H1 (cell line): ENCODE results near the gene ATP11C. TPM values are rescaled to one million over a fixed set of nuclear protein-coding genes. Genes with fewer than 3 reads are reported as not detected.

Experiments used
- BACH1 ChIP-seq: IDR thresholded peaks from 2 replicates; pipeline ENCODE4 v1.6.1; 2012; ENCODE audit warnings: low read length, improper control_type of control experiment
- CREB1 ChIP-seq: IDR thresholded peaks from 2 replicates; pipeline ENCODE4 v1.6.1; 2012; ENCODE audit warnings: inconsistent platforms
- EP300 ChIP-seq, 2 experiments: IDR thresholded peaks; 1 replicate in 1 of 2; 2 replicates in 1 of 2; pipeline ENCODE4 v1.6.1; 2011 to 2012; ENCODE audit warnings: low read depth in 2 of 2, low read length in 2 of 2, mild to moderate bottlenecking in 2 of 2, borderline replicate concordance in 1 of 2, inconsistent platforms in 1 of 2, moderate library complexity in 1 of 2
- GTF2F1 ChIP-seq: IDR thresholded peaks from 2 replicates; pipeline ENCODE4 v1.6.1; 2012; ENCODE audit warnings: low read depth, low read length, improper control_type of control experiment, borderline replicate concordance
- HDAC2 ChIP-seq, 2 experiments: fragments of 300-600 bp in 1 of 2; sonication (generic) in 1 of 2; IDR thresholded peaks; 2 replicates each; pipeline ENCODE4 v1.6.1; 2011 to 2012; ENCODE audit warnings: low read depth in 2 of 2, low read length in 2 of 2, mild to moderate bottlenecking in 2 of 2, moderate library complexity in 2 of 2, borderline replicate concordance in 1 of 2, inconsistent platforms in 1 of 2
- MAX ChIP-seq: IDR thresholded peaks from 2 replicates; pipeline ENCODE4 v1.6.1; 2012; ENCODE audit warnings: inconsistent platforms
- POLR2AphosphoS5 ChIP-seq: IDR thresholded peaks from 2 replicates; pipeline ENCODE4 v1.6.1; 2011; ENCODE audit warnings: low read depth, low read length
- RNF2 ChIP-seq: fragments of 200-900, 300-1000 bp; sonication (generic); IDR thresholded peaks from 2 replicates; pipeline ENCODE4 v1.7.1; 2016; ENCODE audit warnings: borderline replicate concordance, low read depth, mild to moderate bottlenecking, antibody characterized with exemption, low read length; ENCODE audit not compliant: poor library complexity, severe bottlenecking; ENCODE audit errors: missing control alignments
- SRF ChIP-seq: IDR thresholded peaks from 2 replicates; pipeline ENCODE4 v1.6.1; 2011; ENCODE audit warnings: mild to moderate bottlenecking, low read depth, low read length, moderate library complexity
- TAF1 ChIP-seq: IDR thresholded peaks from 2 replicates; pipeline ENCODE4 v1.6.1; 2011; ENCODE audit warnings: mild to moderate bottlenecking, low read depth, low read length
- TAF7 ChIP-seq: optimal IDR thresholded peaks from 2 replicates; pipeline ENCODE3; 2011; ENCODE audit warnings: low read depth, mild to moderate bottlenecking, inconsistent platforms, low read length, moderate library complexity, borderline replicate concordance
- polyA plus RNA-seq, 7 experiments: library from polyadenylated mRNA; depleted of rRNA in 3 of 7; stranded (reverse) in 5 of 7; unstranded in 2 of 7; fragments of >200 nt in 5 of 7; fragments of 200-250 nt in 2 of 7; gene quantifications; 1 replicate in 5 of 7; 2 replicates in 1 of 7; 4 replicates in 1 of 7; pipeline versions ENCODE4 v1.2.1 to v1.2.3, GENCODE V29; 2011 to 2013; ENCODE audit warnings: missing spikeins in 2 of 7, mixed read lengths in 2 of 7
- total RNA-seq: library from RNA; stranded (reverse); fragmentation: NEBNext Ultra II Directional; extraction: Animal tissue kit (Norgen Biotek cat#: 25700); gene quantifications from 2 replicates; pipeline ENCODE4 v1.2.1, GENCODE V29; 2021
- TF ChIP-seq, protein P1 (sequence below): IDR thresholded peaks from 2 replicates; pipeline ENCODE4 v1.6.1; 2011; ENCODE audit warnings: low read length, improper control_type of control experiment
- TF ChIP-seq, protein P2 (sequence below): IDR thresholded peaks from 2 replicates; pipeline ENCODE4 v1.6.1; 2012; ENCODE audit warnings: inconsistent platforms

Gene ATP11C
- total and polyA plus RNA-seq, 2 of the 8 experiments (the other 6 are each of a cell fraction or from before 2014, with no cell fraction given), result 14.7 to 52.1 TPM

- no peak for TF ChIP-seq HDAC2 (IDR thresholded peaks at IDR 0.05; ENCODE audit: borderline replicate concordance in 1 of 2, low read depth in 2 of 2, low read length in 2 of 2)
- no peak for TF ChIP-seq BACH1
- no peak for TF ChIP-seq POLR2AphosphoS5
- no peak for TF ChIP-seq GTF2F1
- TF ChIP-seq SRF, result no peak
- no peak for TF ChIP-seq RNF2
- TF ChIP-seq MAX, result no peak
- TF ChIP-seq EP300 (IDR thresholded peaks at IDR 0.05; ENCODE audit: borderline replicate concordance in 1 of 2, low read depth in 2 of 2, low read length in 2 of 2), result no peak
- no peak for TF ChIP-seq TAF1
- TF ChIP-seq, protein P1, sequence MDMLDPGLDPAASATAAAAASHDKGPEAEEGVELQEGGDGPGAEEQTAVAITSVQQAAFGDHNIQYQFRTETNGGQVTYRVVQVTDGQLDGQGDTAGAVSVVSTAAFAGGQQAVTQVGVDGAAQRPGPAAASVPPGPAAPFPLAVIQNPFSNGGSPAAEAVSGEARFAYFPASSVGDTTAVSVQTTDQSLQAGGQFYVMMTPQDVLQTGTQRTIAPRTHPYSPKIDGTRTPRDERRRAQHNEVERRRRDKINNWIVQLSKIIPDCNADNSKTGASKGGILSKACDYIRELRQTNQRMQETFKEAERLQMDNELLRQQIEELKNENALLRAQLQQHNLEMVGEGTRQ, result no peak
- TF ChIP-seq TAF7, result no peak
- no peak for TF ChIP-seq CREB1
- TF ChIP-seq, protein P2, sequence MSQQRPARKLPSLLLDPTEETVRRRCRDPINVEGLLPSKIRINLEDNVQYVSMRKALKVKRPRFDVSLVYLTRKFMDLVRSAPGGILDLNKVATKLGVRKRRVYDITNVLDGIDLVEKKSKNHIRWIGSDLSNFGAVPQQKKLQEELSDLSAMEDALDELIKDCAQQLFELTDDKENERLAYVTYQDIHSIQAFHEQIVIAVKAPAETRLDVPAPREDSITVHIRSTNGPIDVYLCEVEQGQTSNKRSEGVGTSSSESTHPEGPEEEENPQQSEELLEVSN, result no peak
- TF ChIP-seq, all 59 proteins: peak for 3
Measured at GRCh38 chrX:139759637-139760036, 173.2 kb downstream of the ATP11C start (continued).
